Gastroesophageal sphincter (tissue), 4 donors: ENCODE data around the gene WNT11. TPM values are rescaled to one million over a fixed set of nuclear protein-coding genes. Genes with fewer than 3 reads are reported as not detected.

Source experiments
- ATAC-seq: fragments of 150-250 bp; one replicate; pipeline ENCODE4 v1.9.1; 2016; ENCODE audit warnings: mild to moderate bottlenecking, moderate library complexity
- H3K27ac ChIP-seq, 4 donors: fragments of 200-600 bp; sonication (generic) in 3 of 4; 1 replicate in 3 of 4; 2 replicates in 1 of 4; pipeline ENCODE4 v1.5.1; 2016 to 2019
- H3K27me3 ChIP-seq: fragments of 200-600 bp; sonication (generic); one replicate; pipeline ENCODE4 v1.5.1; 2019
- H3K36me3 ChIP-seq, 2 donors: fragments of 200-600 bp; sonication (generic); one replicate each; pipeline ENCODE4 v1.5.1; 2019; ENCODE audit warnings: control low read depth in 1 of 2
- H3K4me1 ChIP-seq, 3 donors: fragments of 200-600 bp; sonication (generic); 1 replicate in 2 of 3; 2 replicates in 1 of 3; pipeline ENCODE4 v1.5.1; 2016 to 2019; ENCODE audit warnings: control low read depth in 2 of 3
- H3K4me3 ChIP-seq, 2 donors: fragments of 200-600 bp; sonication (generic); one replicate each; pipeline ENCODE4 v1.5.1; 2019; ENCODE audit warnings: mild to moderate bottlenecking in 1 of 2, moderate library complexity in 1 of 2
- H3K9me3 ChIP-seq, 3 donors: fragments of 200-600 bp; sonication (generic); one replicate each; pipeline ENCODE4 v1.5.1; 2017 to 2019; ENCODE audit warnings: control low read depth in 2 of 3
- EP300 ChIP-seq: sonication (generic); formaldehyde crosslinking; IDR thresholded peaks from one replicate; pipeline ENCODE4 v1.6.1; 2017; ENCODE audit warnings: antibody characterized with exemption, mild to moderate bottlenecking
- POLR2A ChIP-seq, 2 donors: fragments of 450-650 bp; IDR thresholded peaks; one replicate each; pipeline ENCODE4 v1.6.1; 2017; ENCODE audit warnings: antibody characterized with exemption in 2 of 2, mild to moderate bottlenecking in 2 of 2, moderate library complexity in 1 of 2
- POLR2AphosphoS5 ChIP-seq: sonication (generic); formaldehyde crosslinking; IDR thresholded peaks from one replicate; pipeline ENCODE4 v1.6.1; 2017; ENCODE audit warnings: antibody characterized with exemption
- WGBS, 2 donors: methylation state at CpG; one replicate each; pipeline ENCODE4 v1.1.5; 2018; ENCODE audit warnings: low coverage in 1 of 2; 5-methylcytosine and 5-hydroxymethylcytosine counted together
- total RNA-seq, 4 donors: library from RNA; depleted of rRNA; stranded (reverse); fragments of >200 nt; gene quantifications; one replicate each; pipeline ENCODE4 v1.1.0, GENCODE V29; 2016
- TF ChIP-seq, protein P1 (sequence below), 4 experiments: fragments of 200-600 bp in 2 of 4; fragments of 450-650 bp in 2 of 4; sonication (generic) in 1 of 4; IDR thresholded peaks; one replicate each; pipeline ENCODE4 v1.5.1; 2017 to 2019; ENCODE audit warnings: antibody characterized with exemption in 4 of 4, mild to moderate bottlenecking in 2 of 4, moderate library complexity in 2 of 4

The WNT11 gene
- total RNA-seq, 4 donors from 2014 or later: 2.5 to 17.1 (median 5.4) TPM

DNA sequence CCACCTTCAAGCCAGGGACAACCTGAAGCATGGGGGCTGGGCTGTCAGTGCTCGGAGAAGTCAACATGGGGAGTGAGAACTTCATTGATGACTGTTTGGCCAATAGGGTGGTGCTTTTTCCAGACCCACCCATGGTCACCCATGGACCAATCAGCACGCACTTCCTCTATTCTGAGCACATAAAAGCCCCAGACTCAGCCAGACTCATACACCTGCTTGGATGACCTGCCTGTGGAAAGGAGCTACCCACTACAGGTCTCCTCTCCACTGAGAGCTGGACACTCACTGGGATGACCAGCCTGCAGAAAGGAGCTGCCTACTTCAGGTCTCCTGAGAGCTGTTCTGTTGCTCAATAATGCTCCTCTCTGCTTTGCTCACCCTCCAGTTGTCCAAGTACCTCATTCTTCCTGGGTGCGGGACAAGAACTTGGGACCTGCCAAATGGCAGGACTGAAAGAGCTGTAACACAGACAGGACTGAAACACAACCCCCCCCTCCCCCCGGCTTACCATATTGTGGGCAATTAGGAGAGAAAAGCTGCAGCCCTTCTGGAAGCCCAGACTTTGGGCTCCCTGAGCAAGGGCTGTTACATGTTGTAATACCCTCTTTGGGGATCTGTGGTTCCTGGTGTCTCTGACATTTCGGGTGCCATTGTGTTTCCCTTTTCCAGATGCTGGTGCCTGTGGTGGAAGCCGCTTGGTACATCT lies 44.4 kb upstream of the WNT11 start:
- Histone ChIP-seq H3K4me1 (peaks cover 0 to 5% (median 0%) of the 10 kb centered on the region in 3 donors), H3K4me3 (no peak overlapping the region), H3K27me3 (no peaks in the 10 kb centered on the region), H3K9me3 (no peaks in the 10 kb centered on the region), H3K36me3 (no peaks in the 10 kb centered on the region), H3K27ac (no peak overlapping the region)
- 93 to 100% methylated on average over 2 to 3 of the region's 6 CpGs for WGBS, 2 donors
- TF ChIP-seq POLR2A (IDR thresholded peaks at IDR 0.05) (no peak), POLR2AphosphoS5 (no peak)
- TF ChIP-seq, protein P1, sequence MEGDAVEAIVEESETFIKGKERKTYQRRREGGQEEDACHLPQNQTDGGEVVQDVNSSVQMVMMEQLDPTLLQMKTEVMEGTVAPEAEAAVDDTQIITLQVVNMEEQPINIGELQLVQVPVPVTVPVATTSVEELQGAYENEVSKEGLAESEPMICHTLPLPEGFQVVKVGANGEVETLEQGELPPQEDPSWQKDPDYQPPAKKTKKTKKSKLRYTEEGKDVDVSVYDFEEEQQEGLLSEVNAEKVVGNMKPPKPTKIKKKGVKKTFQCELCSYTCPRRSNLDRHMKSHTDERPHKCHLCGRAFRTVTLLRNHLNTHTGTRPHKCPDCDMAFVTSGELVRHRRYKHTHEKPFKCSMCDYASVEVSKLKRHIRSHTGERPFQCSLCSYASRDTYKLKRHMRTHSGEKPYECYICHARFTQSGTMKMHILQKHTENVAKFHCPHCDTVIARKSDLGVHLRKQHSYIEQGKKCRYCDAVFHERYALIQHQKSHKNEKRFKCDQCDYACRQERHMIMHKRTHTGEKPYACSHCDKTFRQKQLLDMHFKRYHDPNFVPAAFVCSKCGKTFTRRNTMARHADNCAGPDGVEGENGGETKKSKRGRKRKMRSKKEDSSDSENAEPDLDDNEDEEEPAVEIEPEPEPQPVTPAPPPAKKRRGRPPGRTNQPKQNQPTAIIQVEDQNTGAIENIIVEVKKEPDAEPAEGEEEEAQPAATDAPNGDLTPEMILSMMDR (IDR thresholded peaks at IDR 0.05): no peak
- no peak for ATAC-seq

DNA sequence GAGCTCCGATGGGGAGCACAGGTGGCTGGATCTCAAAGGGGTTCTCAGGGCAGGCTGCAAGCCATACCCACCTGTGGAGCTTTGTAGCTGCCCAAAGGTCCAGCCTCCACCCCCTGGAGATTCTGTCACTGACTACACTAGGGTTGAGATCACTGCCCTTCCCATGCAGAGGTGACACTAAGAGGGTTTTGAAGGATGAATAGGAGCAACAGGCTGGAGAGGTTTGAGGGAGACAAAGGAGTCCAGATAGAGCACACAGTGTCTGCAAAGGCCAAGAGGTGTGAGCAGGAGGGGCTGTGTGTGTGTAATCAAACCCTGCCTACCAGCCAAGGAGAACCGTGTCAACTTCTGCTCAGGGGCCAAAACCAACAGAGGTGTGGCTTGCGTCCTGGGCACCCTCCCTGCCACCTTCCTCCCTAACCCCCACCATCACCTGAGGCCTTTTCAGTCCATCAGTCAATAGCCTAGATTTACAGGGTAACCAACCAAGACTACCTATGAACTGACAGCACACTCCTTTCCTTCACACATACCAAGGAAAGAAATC lies 43.0 kb upstream of the WNT11 start:
- peaks cover 0 to 5% (median 0%) of the 10 kb centered on the region in 3 donors for H3K4me1 ChIP-seq
- 80 to 89% methylated on average over 3 of the region's 3 CpGs for WGBS, 2 donors
- TF ChIP-seq, protein P1 (IDR thresholded peaks at IDR 0.05): no peak
- no peak for TF ChIP-seq POLR2AphosphoS5
- TF ChIP-seq EP300: no peak
- TF ChIP-seq POLR2A (IDR thresholded peaks at IDR 0.05): no peak
- ATAC-seq: no peak
- H3K9me3 ChIP-seq: no peaks in the 10 kb centered on the region
- no peak overlapping the region for H3K27ac ChIP-seq
- no peaks in the 10 kb centered on the region for H3K36me3 ChIP-seq
- peaks cover 2% of the 10 kb centered on the region for H3K27me3 ChIP-seq
- H3K4me3 ChIP-seq: no peak overlapping the region

DNA sequence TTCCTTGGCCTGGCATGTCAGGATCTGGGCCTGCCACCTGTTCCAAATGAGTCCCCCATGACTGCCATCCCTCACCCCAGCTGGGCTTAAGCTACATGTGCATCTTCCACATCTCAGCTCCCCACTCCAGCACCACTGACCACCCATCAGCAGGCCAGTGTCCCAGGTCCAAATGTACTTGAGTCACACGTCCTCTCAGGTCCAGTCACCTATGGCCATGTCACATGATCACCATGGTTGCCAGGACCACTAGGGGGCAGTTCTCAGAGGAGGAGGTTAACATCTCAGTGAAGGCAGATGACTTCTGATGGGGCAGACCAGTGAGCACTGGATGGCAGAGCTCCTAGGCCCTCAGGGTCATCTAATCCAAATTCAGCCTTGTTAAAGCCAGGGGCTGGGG lies 41.9 kb upstream of the WNT11 start:
- no peaks in the 10 kb centered on the region for H3K9me3 ChIP-seq
- no peak overlapping the region for H3K4me3 ChIP-seq
- ATAC-seq: no peak
- peaks cover 9% of the 10 kb centered on the region for H3K27me3 ChIP-seq
- no peaks in the 10 kb centered on the region for H3K36me3 ChIP-seq
- H3K27ac ChIP-seq: no peak overlapping the region
- WGBS, 2 donors: 57% methylated on average over 1 of the region's 1 CpG; no CpG with 5 or more reads in 1 of the 2 donors
- peaks cover 0 to 5% (median 0%) of the 10 kb centered on the region in 3 donors for H3K4me1 ChIP-seq
- no peak for TF ChIP-seq EP300
- TF ChIP-seq POLR2A (IDR thresholded peaks at IDR 0.05): no peak
- TF ChIP-seq POLR2AphosphoS5: no peak
- TF ChIP-seq, protein P1 (IDR thresholded peaks at IDR 0.05): no peak

DNA sequence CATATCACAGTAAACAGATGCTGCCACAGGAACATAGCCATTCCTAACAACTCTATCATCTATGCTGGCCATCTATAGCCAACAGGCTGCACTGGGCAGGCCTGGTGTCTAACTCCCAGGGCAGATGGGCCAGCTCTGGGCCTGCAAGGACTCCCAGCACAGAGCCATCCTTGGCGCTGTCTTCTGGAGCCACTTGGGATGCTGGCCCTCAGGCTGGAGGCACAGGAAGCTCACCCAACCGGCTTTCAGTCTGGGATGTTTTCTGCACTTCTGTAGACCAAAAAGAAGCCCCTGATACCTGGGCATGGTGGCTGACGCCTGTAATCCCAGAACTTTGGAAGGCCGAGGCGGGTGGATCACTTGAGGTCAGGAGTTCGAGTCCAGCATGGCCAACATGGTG lies 40.8 kb upstream of the WNT11 start:
- 60 to 100% methylated on average over 2 to 4 of the region's 6 CpGs for WGBS, 2 donors
- ATAC-seq: no peak

More for the DNA sequence above, 40.8 kb upstream of the WNT11 start:
- Histone ChIP-seq H3K4me1 (peaks cover 0 to 5% (median 0%) of the 10 kb centered on the region in 3 donors), H3K36me3 (no peaks in the 10 kb centered on the region), H3K27ac (no peak overlapping the region), H3K27me3 (peaks cover 9% of the 10 kb centered on the region), H3K4me3 (no peak overlapping the region), H3K9me3 (no peaks in the 10 kb centered on the region)
- no peak for TF ChIP-seq POLR2A (IDR thresholded peaks at IDR 0.05)
- TF ChIP-seq POLR2AphosphoS5: no peak
- TF ChIP-seq, protein P1 (IDR thresholded peaks at IDR 0.05): no peak
